ENCODE results near the gene UBC. TPM values are rescaled to one million over a fixed set of nuclear protein-coding genes. Genes with fewer than 3 reads are reported as not detected.
A peak's percentile ranks its signal among the peaks of the same experiment; 100 is the strongest.

Gene UBC
- total RNA-seq (2021; ENCODE audit: unreplicated experiment) (1,259 TPM), Bru-seq, nascent RNA (percentile 99 among the genes with signal in this experiment), BruChase-seq, experiment 1, labeled RNA remaining after a 6-hour chase (percentile 99 among the genes with signal in this experiment), BruChase-seq, experiment 2, labeled RNA remaining after a 2-hour chase (percentile 100 among the genes with signal in this experiment)
- polyA plus RNA-seq (2012), result 1,986 and 3,408 TPM in 2 replicates
- long read RNA-seq, transcript UBC-201 (2 exons, 2,688 nt), result major isoform, 841 of 1,176 reads
- long read RNA-seq, transcript UBC-205 (1 exons, 3,745 nt), result minor isoform, 311 of 1,176 reads
- long read RNA-seq, partial matches to known transcripts, result 4 of 1,176 reads
- long read RNA-seq, other reads (novel, unspliced or antisense), result 12 of 1,176 reads

DNA sequence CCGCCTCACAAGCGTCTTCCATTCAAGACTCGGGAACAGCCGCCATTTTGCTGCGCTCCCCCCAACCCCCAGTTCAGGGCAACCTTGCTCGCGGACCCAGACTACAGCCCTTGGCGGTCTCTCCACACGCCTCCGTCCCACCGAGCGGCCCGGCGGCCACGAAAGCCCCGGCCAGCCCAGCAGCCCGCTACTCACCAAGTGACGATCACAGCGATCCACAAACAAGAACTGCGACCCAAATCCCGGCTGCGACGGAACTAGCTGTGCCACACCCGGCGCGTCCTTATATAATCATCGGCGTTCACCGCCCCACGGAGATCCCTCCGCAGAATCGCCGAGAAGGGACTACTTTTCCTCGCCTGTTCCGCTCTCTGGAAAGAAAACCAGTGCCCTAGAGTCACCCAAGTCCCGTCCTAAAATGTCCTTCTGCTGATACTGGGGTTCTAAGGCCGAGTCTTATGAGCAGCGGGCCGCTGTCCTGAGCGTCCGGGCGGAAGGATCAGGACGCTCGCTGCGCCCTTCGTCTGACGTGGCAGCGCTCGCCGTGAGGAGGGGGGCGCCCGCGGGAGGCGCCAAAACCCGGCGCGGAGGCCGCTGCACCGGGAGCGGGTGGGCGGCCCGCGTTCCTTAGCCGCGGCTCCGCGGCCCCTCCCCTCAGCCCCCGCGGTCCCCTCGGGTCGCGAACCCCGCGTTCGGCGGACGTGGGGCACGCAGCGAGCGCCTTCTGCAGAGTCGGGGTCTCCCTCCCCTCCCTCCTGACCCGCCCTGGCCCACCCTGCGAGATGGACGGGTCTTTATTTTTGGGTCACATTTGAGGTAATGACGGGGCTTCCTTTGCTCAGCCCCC is at the start of gene UBC:
Gene UBC, minus strand, starts transcription at position 259 of the 847 bp plus-strand sequence. CDS start 879 bp downstream, outside the sequence.
- Histone ChIP-seq H3K27ac (ENCODE audit: low read depth, low read length) (peak within 1 kb of the TSS; percentile 96), H3K4me1 (ENCODE audit: control insufficient read depth in 1 of 2, insufficient read depth in 2 of 2, low read length in 2 of 2) (peaks cover 51 to 80% of the 10 kb centered on the region in 2 experiments), H3K36me3 (ENCODE audit: control insufficient read depth in 1 of 2, insufficient read depth in 2 of 2, low read length in 2 of 2) (peaks cover 11 to 32% of the 10 kb centered on the region in 2 experiments; a peak in 3 of 4 replicates), H3K4me3 (replicated peaks in 1 of 2; ENCODE audit: low read depth in 1 of 2, low read length in 2 of 2) (peak within 1 kb of the TSS; percentile 98 to 100), H3K9ac (ENCODE audit: low read length) (peak within 1 kb of the TSS; percentile 100), H3K9me3 (ENCODE audit: control insufficient read depth in 1 of 2, insufficient read depth in 1 of 2, low read depth in 1 of 2, low read length in 2 of 2) (no peaks in the 10 kb centered on the region), H3K27me3 (ENCODE audit: insufficient read depth, low read length) (no peaks in the 10 kb centered on the region), H2AFZ (ENCODE audit: low read depth, low read length, poor library complexity, severe bottlenecking) (peak within 1 kb of the TSS; percentile 81), H3K4me2 (ENCODE audit: low read length) (peak within 1 kb of the TSS; percentile 96), H3K79me2 (ENCODE audit: insufficient read depth, low read length) (peaks cover 50% of the 10 kb centered on the region), H3K9me2 (ENCODE audit: insufficient read depth) (no peaks in the 10 kb centered on the region), H4K20me1 (ENCODE audit: insufficient read depth) (peaks cover 34% of the 10 kb centered on the region; the same call in 1 of the 2 replicates)
- intact Hi-C loops (cut with micrococcal nuclease), result loop anchor here (1.0 to 5.0 kb wide), 3 partner anchors 24 to 282 kb away; partner anchors contain the start of gene DHX37
- TF ChIP-seq TCF7L2 (IDR thresholded peaks at IDR 0.05; ENCODE audit: borderline replicate concordance, extremely low read depth, insufficient read depth, insufficient read length) (no peak), FOSL1 (IDR thresholded peaks at IDR 0.05; ENCODE audit: low read depth) (no peak), EZH2 (IDR thresholded peaks at IDR 0.05) (no peak), SIN3A (IDR thresholded peaks at IDR 0.05; ENCODE audit: low read depth) (no peak), RAD21 (IDR thresholded peaks at IDR 0.05; ENCODE audit: low read depth) (no peak), ZNF274 (IDR thresholded peaks at IDR 0.05; ENCODE audit: low read depth, low read length) (no peak), CTCF (IDR thresholded peaks at IDR 0.05 in 2 of 3, conservative IDR thresholded peaks at IDR 0.05 in 1 of 3; ENCODE audit: borderline replicate concordance in 1 of 3, insufficient read depth in 1 of 3, low read depth in 2 of 3, low read length in 2 of 3) (no peak), ZFX (IDR thresholded peaks at IDR 0.05) (no peak), YY1 (IDR thresholded peaks at IDR 0.05; ENCODE audit: extremely low read depth, insufficient replicate concordance, low read depth, low read length) (peak; percentile 62), ELF1 (IDR thresholded peaks at IDR 0.05; ENCODE audit: borderline replicate concordance, low read depth) (no peak), EZH2phosphoT487 (IDR thresholded peaks at IDR 0.05; ENCODE audit: borderline replicate concordance) (no peak), SP1 (IDR thresholded peaks at IDR 0.05; ENCODE audit: low read depth) (no peak), POLR2AphosphoS5 (IDR thresholded peaks at IDR 0.05; ENCODE audit: low read depth, low read length) (peak; percentile 99), CEBPB (IDR thresholded peaks at IDR 0.05; ENCODE audit: low read depth) (no peak), POLR2A (IDR thresholded peaks at IDR 0.05; ENCODE audit: borderline replicate concordance, extremely low read depth, insufficient read depth, insufficient read length) (peak; percentile 99), EGR1 (IDR thresholded peaks at IDR 0.05; ENCODE audit: low read depth) (no peak), CBX3 (IDR thresholded peaks at IDR 0.05; ENCODE audit: low read depth) (no peak), JUND (IDR thresholded peaks at IDR 0.05) (no peak), SRF (IDR thresholded peaks at IDR 0.05; ENCODE audit: low read depth) (no peak)
- TF ChIP-seq, protein P1, sequence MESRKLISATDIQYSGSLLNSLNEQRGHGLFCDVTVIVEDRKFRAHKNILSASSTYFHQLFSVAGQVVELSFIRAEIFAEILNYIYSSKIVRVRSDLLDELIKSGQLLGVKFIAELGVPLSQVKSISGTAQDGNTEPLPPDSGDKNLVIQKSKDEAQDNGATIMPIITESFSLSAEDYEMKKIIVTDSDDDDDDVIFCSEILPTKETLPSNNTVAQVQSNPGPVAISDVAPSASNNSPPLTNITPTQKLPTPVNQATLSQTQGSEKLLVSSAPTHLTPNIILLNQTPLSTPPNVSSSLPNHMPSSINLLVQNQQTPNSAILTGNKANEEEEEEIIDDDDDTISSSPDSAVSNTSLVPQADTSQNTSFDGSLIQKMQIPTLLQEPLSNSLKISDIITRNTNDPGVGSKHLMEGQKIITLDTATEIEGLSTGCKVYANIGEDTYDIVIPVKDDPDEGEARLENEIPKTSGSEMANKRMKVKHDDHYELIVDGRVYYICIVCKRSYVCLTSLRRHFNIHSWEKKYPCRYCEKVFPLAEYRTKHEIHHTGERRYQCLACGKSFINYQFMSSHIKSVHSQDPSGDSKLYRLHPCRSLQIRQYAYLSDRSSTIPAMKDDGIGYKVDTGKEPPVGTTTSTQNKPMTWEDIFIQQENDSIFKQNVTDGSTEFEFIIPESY (IDR thresholded peaks at IDR 0.05; ENCODE audit: extremely low read depth, insufficient replicate concordance, low read length), result peak; percentile 8
- TF ChIP-seq, protein P2, sequence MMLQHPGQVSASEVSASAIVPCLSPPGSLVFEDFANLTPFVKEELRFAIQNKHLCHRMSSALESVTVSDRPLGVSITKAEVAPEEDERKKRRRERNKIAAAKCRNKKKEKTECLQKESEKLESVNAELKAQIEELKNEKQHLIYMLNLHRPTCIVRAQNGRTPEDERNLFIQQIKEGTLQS (IDR thresholded peaks at IDR 0.05), result no peak
- DNase-seq (ENCODE audit: low read depth, low spot score), result peak; percentile 87
- POLR2A ChIA-PET, result interaction anchor here (0.8 to 7.4 kb wide), 9 partner anchors 9 to 53 kb away, joined by 3 to 186 read pairs (median 7); no protein-coding TSS in a partner anchor
- no TSS peak for BruUV-seq (replicated peaks)
- CTCF ChIA-PET, result interaction anchor here (2.6 kb wide), 1 partner anchor 26 kb away, joined by 18 read pairs; no protein-coding TSS in a partner anchor
- ATAC-seq, result peak; percentile 24
- RAD21 ChIA-PET (ENCODE audit: low non-redundant PET in 1 of 2, low total read pairs in 2 of 2, uncharacterized antibody in 2 of 2, unreplicated experiment in 2 of 2), result interaction anchor here (1.1 to 1.3 kb wide), 2 partner anchors 26 kb away, joined by 3 to 4 read pairs; no protein-coding TSS in a partner anchor
